OCI-LY7 (cell line): Measurements from ENCODE around the gene ZC3H18.

Experiments used
- CTCF ChIP-seq: fragments of 200-600 bp; sonication (generic); conservative IDR thresholded peaks from 2 replicates; pipeline ENCODE4 v1.5.1; 2014; ENCODE audit warnings: mild to moderate bottlenecking, antibody characterized with exemption, low read length, moderate library complexity, mixed read lengths
- EZH2phosphoT487 ChIP-seq: fragments of 200-600 bp; sonication (generic); IDR thresholded peaks from 2 replicates; pipeline ENCODE4 v1.6.1; 2018; ENCODE audit warnings: low read depth, borderline replicate concordance, mild to moderate bottlenecking, mixed run types, antibody characterized with exemption, low read length, moderate library complexity, mixed read lengths

DNA sequence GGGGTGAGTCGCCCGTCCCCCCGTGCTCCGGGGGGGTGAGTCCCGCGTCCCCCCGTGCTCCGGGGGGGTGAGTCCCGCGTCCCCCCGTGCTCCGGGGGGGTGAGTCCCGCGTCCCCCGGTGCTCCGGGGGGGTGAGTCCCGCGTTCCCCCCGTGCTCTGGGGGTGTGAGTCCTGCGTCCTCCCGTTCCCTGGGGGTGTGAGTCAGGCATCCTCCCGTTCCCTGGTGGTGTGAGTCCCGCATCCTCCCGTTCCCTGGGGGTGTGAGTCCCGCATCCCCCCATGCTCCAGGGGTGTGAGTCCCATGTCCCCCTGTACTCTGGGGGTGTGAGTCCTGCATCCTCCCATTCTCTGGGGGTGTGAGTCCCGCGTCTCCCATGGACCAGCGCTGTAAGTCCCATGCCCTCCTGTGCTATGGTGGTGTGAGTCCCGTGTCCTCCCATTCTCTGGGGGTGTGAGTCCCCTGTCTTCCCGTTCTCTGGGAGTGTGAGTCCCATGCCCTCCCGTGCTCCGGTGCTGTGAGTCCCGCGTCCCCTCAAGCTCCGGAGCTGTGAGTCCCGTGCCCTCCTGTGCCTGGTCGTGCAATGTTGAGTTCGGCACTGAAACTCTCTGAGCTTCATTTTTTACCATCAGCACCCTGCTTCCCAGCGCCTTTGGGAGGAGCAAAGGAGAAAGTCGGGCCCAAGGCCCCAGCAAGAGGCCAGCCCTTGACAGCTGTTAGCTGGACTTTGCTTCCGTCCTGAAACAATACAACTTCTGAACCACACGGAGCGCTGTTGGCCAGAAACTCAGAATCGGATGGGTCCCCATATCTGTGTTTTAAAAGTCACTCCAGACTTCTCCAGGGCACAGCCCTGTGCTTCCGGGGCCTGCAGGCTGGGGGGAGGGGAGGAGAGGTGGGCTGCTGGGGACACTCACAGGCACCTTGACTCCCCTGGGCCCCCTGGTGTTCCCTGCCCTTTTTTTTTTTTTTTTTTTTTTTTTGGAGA, 11.5 kb upstream of the ZC3H18 start:
- TF ChIP-seq CTCF: peak; percentile 71
- TF ChIP-seq EZH2phosphoT487: no peak
